HEK293T (cell line): ENCODE measurements around the gene SERF2.
"Not testable (repeated sequence)": the region's sequence is repeated elsewhere in the genome, so short reads cannot be mapped to it uniquely, and the experiment has no call there.

ENCODE experiments used
- CTCF ChIA-PET: fragments of 350-600 bp; formaldehyde crosslinking; extraction: SDS; loops from one replicate; lab custom pipeline; 2021; ENCODE audit warnings: antibody characterized with exemption, inconsistent platforms; lab: Yijun Ruan, JAX
- POLR2A ChIA-PET: fragments of 350-600 bp; formaldehyde crosslinking; extraction: SDS; loops from one replicate; lab custom pipeline; 2020; ENCODE audit warnings: antibody characterized with exemption, inconsistent platforms; lab: Yijun Ruan, JAX
- DNase-seq: peaks from one replicate; pipeline ENCODE4 v3.0.0; 2012; ENCODE audit warnings: mixed read lengths; ENCODE audit errors: extremely low spot score
- ARNT ChIP-seq: fragments of 450-650 bp; IDR thresholded peaks from 2 replicates; pipeline ENCODE4 v1.6.1; 2017; ENCODE audit warnings: mild to moderate bottlenecking
- BHLHE40 ChIP-seq: fragments of 450-650 bp; IDR thresholded peaks from 2 replicates; pipeline ENCODE4 v1.6.1; 2016; ENCODE audit warnings: mild to moderate bottlenecking, moderate library complexity, borderline replicate concordance
- ELF4 ChIP-seq: fragments of 450-650 bp; IDR thresholded peaks from 2 replicates; pipeline ENCODE4 v1.6.1; 2017; ENCODE audit warnings: antibody characterized with exemption
- FOXA1 ChIP-seq: fragments of 450-650 bp; IDR thresholded peaks from 2 replicates; pipeline ENCODE4 v1.6.1; 2016; ENCODE audit warnings: mild to moderate bottlenecking
- FOXK2 ChIP-seq: fragments of 450-650 bp; IDR thresholded peaks from 2 replicates; pipeline ENCODE4 v1.6.1; 2016; ENCODE audit warnings: mild to moderate bottlenecking
- FOXM1 ChIP-seq: fragments of 450-650 bp; IDR thresholded peaks from 2 replicates; pipeline ENCODE4 v1.6.1; 2017; ENCODE audit warnings: mild to moderate bottlenecking, borderline replicate concordance
- HDGF ChIP-seq: fragments of 450-650 bp; IDR thresholded peaks from 2 replicates; pipeline ENCODE4 v1.6.1; 2017; ENCODE audit warnings: antibody characterized with exemption, borderline replicate concordance
- L3MBTL2 ChIP-seq: fragments of 450-650 bp; conservative IDR thresholded peaks from 2 replicates; pipeline ENCODE4 v1.6.1; 2016; ENCODE audit warnings: mild to moderate bottlenecking
- LEF1 ChIP-seq: fragments of 450-650 bp; IDR thresholded peaks from 2 replicates; pipeline ENCODE4 v1.6.1; 2017; ENCODE audit warnings: mild to moderate bottlenecking, borderline replicate concordance
- NFRKB ChIP-seq: fragments of 450-650 bp; IDR thresholded peaks from 2 replicates; pipeline ENCODE4 v1.6.1; 2016; ENCODE audit warnings: mild to moderate bottlenecking, moderate library complexity
- SP1 ChIP-seq: fragments of 450-650 bp; IDR thresholded peaks from 2 replicates; pipeline ENCODE4 v1.6.1; 2017
- SUZ12 ChIP-seq: fragments of 450-650 bp; IDR thresholded peaks from 2 replicates; pipeline ENCODE4 v1.6.1; 2016; ENCODE audit warnings: mild to moderate bottlenecking
- TARDBP ChIP-seq: fragments of 450-650 bp; IDR thresholded peaks from 2 replicates; pipeline ENCODE4 v1.6.1; 2016
- ZNF384 ChIP-seq: fragments of 450-650 bp; IDR thresholded peaks from 2 replicates; pipeline ENCODE4 v1.6.1; 2016
- TF ChIP-seq, protein P1 (sequence below): fragments of 450-650 bp; IDR thresholded peaks from 2 replicates; pipeline ENCODE4 v1.6.1; 2016

SERF2 gene

DNA sequence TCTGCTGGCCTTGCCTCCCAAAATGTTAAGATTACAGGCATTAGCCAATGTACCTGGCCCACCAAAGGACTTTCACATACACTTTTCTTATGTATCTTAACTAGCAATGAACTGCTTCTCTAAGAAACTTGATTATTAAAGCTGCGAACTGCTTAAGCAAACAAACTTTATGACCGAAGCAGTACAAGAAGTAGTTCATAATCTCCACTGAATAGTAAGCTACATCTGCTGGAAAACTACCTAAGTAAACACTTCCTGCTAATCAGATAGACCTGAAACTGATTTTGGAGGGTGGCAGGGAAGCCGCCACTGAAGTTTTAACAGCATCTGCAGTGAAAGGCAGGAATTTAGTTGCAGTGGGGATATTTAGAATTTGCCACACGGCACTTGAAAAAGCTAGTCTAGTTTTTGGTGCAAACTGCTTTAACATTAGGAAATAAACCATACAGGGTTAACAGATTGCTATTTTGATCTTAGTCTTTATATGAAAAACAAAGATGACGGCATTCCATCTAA lies 16.4 kb downstream of the SERF2 start:
- ChIA-PET CTCF (no interaction called here), POLR2A (interaction anchor here (0.9 kb wide), 1 partner anchor 8 kb away, joined by 6 read pairs; the partner anchor contains the start of genes HYPK and SERINC4)
- TF ChIP-seq HDGF (no peak), BHLHE40 (no peak), TARDBP (no peak), FOXK2 (no peak), FOXM1 (no peak), NFRKB (no peak), L3MBTL2 (no peak), SUZ12 (no peak), LEF1 (no peak)
- TF ChIP-seq, protein P1, sequence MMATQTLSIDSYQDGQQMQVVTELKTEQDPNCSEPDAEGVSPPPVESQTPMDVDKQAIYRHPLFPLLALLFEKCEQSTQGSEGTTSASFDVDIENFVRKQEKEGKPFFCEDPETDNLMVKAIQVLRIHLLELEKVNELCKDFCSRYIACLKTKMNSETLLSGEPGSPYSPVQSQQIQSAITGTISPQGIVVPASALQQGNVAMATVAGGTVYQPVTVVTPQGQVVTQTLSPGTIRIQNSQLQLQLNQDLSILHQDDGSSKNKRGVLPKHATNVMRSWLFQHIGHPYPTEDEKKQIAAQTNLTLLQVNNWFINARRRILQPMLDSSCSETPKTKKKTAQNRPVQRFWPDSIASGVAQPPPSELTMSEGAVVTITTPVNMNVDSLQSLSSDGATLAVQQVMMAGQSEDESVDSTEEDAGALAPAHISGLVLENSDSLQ, result no peak
- no peak for DNase-seq

DNA sequence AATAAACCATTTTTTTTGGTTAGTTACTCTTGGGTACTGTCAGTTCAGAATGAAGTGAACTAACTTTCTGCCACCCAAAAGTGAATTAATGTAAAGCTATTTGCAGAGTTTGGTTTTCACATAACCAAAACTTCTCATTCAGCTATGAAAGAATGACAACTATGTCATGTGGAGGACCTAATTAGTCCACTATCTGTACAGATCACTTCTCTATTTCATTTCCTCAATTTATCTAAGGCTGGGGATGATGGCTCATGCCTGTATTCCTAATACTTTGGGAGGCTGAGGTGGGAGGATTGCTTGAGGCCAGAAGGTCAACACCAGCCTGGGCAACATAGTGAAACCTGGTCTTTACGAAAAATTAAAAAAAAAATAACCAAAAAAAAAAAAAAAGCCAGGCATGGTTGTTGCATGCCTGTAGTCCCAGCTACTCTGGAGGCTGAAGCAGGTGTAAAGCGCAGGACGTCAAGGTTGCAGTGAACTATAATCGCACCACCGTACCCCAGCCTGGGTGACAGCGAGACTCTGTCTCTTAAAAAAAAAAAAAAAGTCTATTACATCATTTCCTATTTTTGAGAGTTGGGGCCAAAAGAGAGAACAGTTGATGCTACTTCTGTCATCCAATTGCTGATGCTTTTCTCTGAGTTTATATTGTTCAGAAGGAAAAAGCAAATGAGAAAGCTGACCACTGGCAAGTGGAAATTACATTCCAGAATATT lies 17.0 kb downstream of the SERF2 start:
- TF ChIP-seq NFRKB (no peak), LEF1 (no peak), FOXK2 (no peak), L3MBTL2 (no peak), SP1 (no peak), ELF4 (no peak), HDGF (no peak), BHLHE40 (no peak), ZNF384 (no peak)
- TF ChIP-seq, protein P1, result no peak
- ChIA-PET CTCF (no interaction called here), POLR2A (interaction anchor here (0.9 to 1.7 kb wide), 3 partner anchors 9 to 24 kb away, joined by 4 to 7 read pairs (median 6); partner anchors contain the start of genes HYPK, MFAP1 and SERINC4)
- no peak for DNase-seq

DNA sequence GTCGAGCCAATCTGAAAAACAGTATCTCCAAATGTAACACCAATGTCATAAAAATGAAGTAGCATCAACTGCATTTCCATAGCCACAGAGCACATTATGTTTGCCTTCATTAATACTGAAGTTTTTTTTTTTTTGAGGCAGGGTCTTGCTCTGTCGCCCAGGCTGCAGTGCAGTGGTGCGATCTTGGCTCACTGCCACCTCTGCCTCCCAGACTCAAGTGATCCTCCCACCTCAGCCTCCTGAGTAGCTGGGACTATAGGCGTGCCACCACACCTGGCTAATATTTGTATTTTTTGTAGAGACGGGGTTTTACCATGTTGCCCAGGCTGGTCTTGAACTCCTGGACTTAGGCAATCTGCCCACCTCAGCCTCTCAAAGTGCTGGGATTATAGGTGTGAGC lies 22.9 kb downstream of the SERF2 start:
- DNase-seq, CTCF ChIA-PET, POLR2A ChIA-PET: not testable (repeated sequence)

DNA sequence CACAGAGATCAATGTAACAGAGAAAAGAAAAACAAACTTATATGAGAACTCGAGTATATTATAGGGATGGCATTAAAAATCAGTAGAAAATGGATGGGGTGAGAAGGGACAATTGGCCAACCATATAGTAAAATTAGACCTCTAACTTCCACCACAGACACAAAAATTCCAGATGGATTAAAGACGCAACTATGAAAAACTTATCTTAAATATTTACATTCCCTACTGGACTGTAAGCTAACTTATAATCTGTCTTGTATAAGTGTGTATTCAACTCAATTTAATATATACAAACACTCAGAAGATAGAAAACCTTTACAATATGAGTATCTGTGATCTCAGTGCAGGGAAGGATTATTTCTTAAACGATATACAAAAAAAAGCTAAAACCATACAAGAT lies 29.4 kb downstream of the SERF2 start:
- ChIA-PET CTCF (interaction anchor here (0.7 kb wide), 1 partner anchor 22 kb away, joined by 4 read pairs; no protein-coding TSS in a partner anchor), POLR2A (interaction anchor here (1.0 kb wide), 1 partner anchor 21 kb away, joined by 7 read pairs; the partner anchor contains the start of genes HYPK and SERINC4)
- TF ChIP-seq ARNT, result no peak
- TF ChIP-seq LEF1, result no peak
- TF ChIP-seq, protein P1, result no peak
- no peak for TF ChIP-seq FOXA1
- TF ChIP-seq ELF4, result no peak
- no peak for DNase-seq

DNA sequence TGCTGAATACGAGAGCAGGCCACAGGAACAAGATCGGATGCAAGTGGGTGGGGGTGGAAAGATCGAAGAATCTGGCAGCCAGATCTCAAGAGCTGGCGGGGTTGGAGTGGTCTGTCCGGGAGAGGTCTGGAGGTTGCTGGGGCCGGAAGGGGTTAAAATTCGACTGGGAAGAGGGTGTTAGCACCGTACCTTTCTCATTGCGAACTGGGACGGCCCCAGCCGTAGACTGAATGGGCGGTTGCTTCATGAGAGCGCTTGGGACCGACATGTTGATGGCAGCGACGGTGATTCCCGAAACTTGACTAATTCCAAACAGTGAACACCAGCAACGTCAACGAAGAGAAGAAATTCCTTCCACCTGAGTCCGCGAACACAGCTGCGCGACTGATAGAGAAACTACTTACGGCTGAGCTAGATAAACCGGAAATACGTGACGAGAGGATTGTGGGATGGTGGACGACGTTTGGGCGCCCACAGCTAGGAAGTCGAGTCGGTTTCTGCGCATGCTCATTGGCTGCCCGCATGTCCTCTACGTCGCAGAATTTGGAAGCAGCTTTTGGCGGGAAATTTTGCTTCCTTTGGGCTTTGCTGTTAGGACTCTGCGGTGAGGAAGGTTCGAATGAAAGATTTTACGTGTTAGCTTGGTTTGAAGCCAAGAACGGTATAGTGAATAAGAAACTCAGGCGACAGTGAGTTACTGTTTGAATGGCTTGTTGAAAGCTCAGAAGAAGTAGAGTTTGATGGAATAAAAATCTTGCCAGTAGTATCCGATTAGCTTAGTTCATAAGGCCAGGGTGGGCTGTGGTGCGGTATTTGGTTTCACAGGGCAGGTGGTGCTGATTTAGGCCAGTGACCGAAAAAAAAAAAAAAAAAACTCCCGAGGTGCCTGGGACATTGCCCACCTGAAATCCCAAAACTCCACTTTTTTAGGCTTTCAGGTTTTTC lies 32.5 kb downstream of the SERF2 start, which contains the start of gene MFAP1:
Gene MFAP1 (minus strand): TSS at position 389 of the 945 bp plus-strand sequence. CDS start 121 bp downstream, at position 268.
- DNase-seq, result peak; percentile 83
- POLR2A ChIA-PET, result interaction anchor here (0.6 to 2.0 kb wide), 15 partner anchors 12 to 713 kb away, joined by 3 to 25 read pairs (median 4); partner anchors contain the start of genes ELL3, HYPK, SERF2 and SERINC4
- TF ChIP-seq ELF4 (0 out of 2 replicates have a peak, but pooled peaks have one; percentile 42), HDGF (no peak), FOXM1 (no peak), L3MBTL2 (peak; percentile 99), ZNF384 (0 out of 2 replicates have a peak, but pooled peaks have one; percentile 46), BHLHE40 (no peak)
- TF ChIP-seq, protein P1, result no peak
- CTCF ChIA-PET, result no interaction called here

DNA sequence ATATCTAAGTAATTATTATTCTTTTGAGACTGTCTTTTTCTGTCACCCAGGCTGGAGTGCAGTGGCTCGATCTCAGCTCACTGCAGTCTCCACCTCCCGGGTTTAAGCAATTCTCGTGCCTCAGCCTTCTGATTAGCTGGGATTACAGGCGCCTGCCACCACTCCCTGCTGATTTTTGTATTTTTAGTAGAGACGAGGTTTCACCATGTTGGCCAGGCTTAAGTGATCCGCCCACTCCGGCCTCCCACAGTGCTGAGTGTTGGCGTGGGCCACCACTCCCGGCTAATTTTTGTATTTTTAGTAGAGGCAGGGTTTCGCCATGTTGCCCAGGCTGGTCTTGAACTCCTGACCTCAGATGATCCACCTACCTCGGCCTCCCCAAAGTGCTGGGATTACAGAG lies 33.2 kb downstream of the SERF2 start:
- DNase-seq, CTCF ChIA-PET: not testable (repeated sequence)
- POLR2A ChIA-PET, result interaction anchor here (0.8 to 2.0 kb wide), 9 partner anchors 12 to 405 kb away, joined by 3 to 25 read pairs (median 5); partner anchors contain the start of genes ELL3, HYPK, SERF2 and SERINC4
